ENCODE data around the gene BICRAL.

The BICRAL gene, protein sequence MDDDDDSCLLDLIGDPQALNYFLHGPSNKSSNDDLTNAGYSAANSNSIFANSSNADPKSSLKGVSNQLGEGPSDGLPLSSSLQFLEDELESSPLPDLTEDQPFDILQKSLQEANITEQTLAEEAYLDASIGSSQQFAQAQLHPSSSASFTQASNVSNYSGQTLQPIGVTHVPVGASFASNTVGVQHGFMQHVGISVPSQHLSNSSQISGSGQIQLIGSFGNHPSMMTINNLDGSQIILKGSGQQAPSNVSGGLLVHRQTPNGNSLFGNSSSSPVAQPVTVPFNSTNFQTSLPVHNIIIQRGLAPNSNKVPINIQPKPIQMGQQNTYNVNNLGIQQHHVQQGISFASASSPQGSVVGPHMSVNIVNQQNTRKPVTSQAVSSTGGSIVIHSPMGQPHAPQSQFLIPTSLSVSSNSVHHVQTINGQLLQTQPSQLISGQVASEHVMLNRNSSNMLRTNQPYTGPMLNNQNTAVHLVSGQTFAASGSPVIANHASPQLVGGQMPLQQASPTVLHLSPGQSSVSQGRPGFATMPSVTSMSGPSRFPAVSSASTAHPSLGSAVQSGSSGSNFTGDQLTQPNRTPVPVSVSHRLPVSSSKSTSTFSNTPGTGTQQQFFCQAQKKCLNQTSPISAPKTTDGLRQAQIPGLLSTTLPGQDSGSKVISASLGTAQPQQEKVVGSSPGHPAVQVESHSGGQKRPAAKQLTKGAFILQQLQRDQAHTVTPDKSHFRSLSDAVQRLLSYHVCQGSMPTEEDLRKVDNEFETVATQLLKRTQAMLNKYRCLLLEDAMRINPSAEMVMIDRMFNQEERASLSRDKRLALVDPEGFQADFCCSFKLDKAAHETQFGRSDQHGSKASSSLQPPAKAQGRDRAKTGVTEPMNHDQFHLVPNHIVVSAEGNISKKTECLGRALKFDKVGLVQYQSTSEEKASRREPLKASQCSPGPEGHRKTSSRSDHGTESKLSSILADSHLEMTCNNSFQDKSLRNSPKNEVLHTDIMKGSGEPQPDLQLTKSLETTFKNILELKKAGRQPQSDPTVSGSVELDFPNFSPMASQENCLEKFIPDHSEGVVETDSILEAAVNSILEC
- long read RNA-seq, donor 1, partial matches to known transcripts, result 6 of 6 reads
- long read RNA-seq, donor 1, other reads (novel, unspliced or antisense), result 0 of 6 reads
- long read RNA-seq, donor 2, result 0 reads
- long read RNA-seq, donor 3, partial matches to known transcripts, result 14 of 14 reads
- long read RNA-seq, donor 3, other reads (novel, unspliced or antisense), result 0 of 14 reads
- long read RNA-seq, donor 4, result 0 reads
- long read RNA-seq, donor 5, full-length matches to known transcripts, result 1 of 7 reads
- long read RNA-seq, donor 5, partial matches to known transcripts, result 6 of 7 reads
- long read RNA-seq, donor 5, other reads (novel, unspliced or antisense), result 0 of 7 reads
- long read RNA-seq, donor 6, full-length matches to known transcripts, result 1 of 1 reads
- long read RNA-seq, donor 6, partial matches to known transcripts, result 0 of 1 reads
- long read RNA-seq, donor 6, other reads (novel, unspliced or antisense), result 0 of 1 reads
- long read RNA-seq, donor 7, result 0 reads
- long read RNA-seq, donor 8, partial matches to known transcripts, result 10 of 10 reads
- long read RNA-seq, donor 8, other reads (novel, unspliced or antisense), result 0 of 10 reads

DNA sequence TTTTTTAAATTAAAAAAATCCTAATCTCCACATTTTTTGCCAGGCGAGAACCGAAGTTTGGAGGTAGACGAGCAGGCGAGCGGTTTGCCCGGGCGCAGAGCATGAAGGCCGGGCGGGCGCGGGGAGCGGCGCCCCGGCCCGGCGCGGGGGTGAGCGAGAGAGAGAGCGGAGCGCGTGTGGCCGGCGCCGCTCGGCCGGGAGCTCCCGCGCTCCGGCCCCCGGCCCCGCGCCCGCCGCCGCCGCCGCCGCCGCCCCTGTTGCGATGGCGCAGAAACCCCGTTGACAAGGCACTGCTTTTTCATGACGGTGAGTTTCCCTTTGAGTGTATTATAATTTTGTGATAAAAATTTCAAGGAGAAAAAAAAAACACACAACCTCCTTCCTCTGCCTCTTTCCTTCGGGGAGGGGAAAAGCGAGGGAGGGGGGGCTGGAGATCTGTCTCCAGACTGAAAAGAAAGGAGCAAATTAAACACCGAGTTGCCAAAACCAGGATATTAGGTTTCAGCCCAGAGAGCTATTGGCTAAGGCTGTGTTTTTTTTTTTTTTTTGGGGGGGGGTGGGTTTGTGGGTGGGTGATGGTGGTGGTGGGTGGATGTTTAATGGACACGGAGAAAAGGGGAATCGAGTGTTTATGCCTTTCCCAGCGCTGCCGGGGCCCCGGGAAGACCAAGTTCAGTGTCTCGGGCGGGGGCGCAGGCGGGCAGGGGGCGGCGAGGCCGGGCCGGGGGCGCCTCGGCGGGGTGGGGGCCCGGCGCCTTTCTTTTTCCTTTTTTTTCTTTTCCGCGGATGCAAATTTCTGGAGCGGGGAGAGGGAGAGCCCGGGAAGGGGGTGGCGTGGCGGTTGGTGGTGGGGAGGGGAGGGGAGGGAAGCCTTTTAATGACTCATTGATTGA lies at the start of gene BICRAL:
TSS of gene BICRAL (plus strand) at position 257 of the 893 bp plus-strand sequence. CDS start 39,971 bp downstream, outside the sequence.
- DNase-seq, result peak; percentile 83

GRCh38 chr6:42733867-42734481 lies 47.9 kb upstream of the BICRAL start:
- DNase-seq, result peak; percentile 21

DNA sequence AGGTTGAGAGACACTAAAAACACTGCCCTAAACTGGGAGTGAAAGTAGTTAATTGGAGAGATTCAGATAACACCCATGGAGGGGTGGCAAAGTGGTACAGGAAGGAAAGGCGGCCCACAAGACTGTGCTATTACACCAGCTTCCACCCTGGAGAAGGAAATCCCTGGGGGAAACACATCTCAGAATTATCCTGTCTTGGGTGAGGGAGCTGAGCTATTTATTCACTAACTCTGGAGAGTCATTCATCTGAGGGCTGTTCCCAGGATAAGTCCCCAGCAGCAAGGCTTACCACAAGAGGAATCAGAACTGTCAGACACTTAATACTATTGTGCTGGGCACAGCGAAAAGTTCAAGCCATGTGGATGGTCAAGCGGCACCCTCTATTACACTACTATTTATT lies 45.9 kb upstream of the BICRAL start:
- DNase-seq, result no peak

DNA sequence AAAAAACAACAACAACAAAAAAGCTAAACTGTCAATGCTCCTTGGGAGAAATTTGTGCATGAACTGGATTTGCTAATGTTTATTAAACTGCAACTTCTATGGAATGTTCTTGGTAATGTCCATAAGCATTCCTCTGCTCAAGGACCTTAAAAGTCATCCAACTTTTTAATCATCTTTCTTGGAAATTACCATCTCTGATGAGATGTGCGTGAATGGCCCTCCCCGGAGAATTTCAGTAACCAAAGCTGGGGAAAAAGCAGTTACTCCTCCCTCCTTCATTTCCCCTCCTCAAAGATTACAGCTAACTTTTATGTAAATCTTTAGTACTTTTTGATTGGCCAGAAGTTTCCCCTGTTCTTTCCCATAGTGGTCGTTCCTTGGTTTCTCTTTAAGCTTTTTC lies 41.1 kb upstream of the BICRAL start:
- DNase-seq, result no peak

GRCh38 chr6:42742116-42742894 lies 39.5 kb upstream of the BICRAL start:
- DNase-seq, result no peak

- DNase-seq, result no peak
Measured at GRCh38 chr6:42744351-42744893, 37.4 kb upstream of the BICRAL start.

GRCh38 chr6:42745083-42745639 lies 36.7 kb upstream of the BICRAL start:
- no peak for DNase-seq

GRCh38 chr6:42745640-42746462 lies 36.0 kb upstream of the BICRAL start, which contains the start of gene TBCC:
TBCC (minus strand) TSS chr6:42746103; CDS start chr6:42746073, 30 bp downstream.
- peak; percentile 94 for DNase-seq

- DNase-seq, result peak; percentile 93
Measured at GRCh38 chr6:42746463-42747391, 35.1 kb upstream of the BICRAL start.

DNA sequence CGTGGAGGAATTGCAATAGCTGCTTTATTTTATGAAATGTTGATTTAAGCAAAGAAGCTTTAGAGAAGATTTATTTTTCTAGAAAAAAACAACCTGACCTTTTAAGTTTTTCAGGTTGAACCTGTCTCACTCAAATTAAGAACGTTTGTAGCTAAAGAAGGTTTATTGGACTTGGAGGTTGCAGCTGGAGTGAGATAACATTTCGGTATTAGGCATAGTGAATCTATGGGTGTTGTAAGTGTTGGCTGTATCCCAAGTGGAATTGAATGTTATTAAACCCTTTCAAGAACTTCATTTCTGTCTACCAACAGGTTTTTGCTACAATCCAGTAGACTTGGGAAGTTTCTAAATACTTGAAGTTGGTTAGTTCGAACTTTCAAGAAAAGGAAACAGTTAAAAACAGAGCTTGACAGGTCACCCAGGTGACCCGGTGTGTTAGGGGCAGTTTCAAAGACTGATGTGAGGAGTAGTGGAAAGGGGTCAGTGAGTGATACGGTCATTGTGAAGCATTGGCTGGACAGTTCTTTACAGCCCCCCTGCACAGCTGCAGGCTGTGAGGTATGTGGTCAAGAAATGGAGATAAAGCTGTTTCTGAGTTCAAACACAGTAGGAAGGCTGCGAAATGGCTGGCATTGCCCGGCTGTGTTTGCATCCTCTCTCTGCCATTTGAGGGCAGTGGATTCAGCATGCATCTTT lies 33.5 kb upstream of the BICRAL start:
- DNase-seq, result no peak

DNA sequence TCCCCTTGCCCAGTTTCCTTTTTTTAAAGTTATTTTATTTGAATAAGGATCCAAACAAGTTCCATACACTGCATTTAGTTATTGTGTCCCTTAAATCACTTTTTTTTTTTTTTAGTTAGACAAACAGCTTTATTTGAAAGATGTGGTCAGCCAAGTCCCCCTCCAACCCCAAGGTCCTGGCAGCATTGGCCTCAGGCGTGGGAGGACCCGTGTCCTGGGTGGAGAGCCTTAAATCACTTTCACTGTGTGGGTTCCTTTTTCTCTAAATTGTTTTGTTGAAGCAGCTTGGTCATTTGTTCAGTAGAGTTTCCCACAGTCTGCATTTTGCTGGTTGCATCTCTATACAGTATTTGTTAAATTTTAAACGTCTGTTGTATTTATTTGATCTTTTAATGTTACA lies 30.8 kb upstream of the BICRAL start:
- DNase-seq, result no peak

DNA sequence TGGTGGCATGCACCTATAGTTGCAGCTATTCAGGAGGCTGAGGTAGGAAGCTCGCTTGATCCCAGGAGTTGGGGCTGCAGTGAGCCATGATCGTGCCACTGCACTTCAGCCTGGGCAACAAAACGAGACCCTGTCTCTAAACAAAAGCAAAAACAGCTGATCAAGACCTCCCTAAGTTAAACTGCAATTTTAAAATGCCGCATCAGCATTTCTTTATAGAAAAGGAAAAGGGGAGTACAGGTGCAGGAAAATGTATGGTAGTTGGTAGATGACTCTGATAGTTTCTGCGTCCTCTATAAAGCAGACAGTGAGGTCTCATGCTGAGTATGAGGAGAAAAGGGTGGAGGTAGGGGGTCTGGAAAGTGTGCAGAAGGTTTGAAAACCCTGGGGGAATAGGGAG lies 27.1 kb upstream of the BICRAL start:
- no peak for DNase-seq

DNA sequence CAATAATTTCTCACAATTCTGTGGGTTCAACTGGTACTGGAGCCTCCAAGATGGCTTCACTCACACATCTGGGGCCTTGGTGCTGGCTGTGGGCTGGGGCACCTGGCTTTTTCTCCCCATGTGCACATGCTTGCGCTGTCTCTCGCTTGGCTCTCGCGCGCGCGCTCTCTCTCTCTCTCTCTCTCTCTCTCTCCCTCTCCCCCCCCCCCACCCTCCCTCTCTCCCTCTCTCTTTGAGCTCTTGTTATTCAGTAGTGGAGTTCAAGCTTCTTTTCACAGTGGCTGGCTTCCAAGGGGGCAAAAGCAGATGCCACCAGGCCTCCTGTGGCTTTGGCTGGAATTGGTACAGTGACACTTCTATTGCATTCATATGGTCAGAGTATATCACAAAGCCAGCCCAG lies 25.1 kb upstream of the BICRAL start:
- DNase-seq, result no peak

GRCh38 chr6:42758756-42759430 lies 23.0 kb upstream of the BICRAL start:
- DNase-seq, result no peak
